Heart left ventricle (tissue), 13 donors: ENCODE results near the gene RHBDF2.

Experiments used
- POLR2A ChIP-seq, 2 donors: fragments of 450-650 bp; IDR thresholded peaks; one replicate each; pipeline ENCODE4 v1.6.1; 2017; ENCODE audit warnings: antibody characterized with exemption in 2 of 2, mild to moderate bottlenecking in 2 of 2, moderate library complexity in 2 of 2
- TF ChIP-seq, protein P1 (sequence below), 12 donors: fragments of 200-600 bp; sonication (generic) in 4 of 12; IDR thresholded peaks; one replicate each; pipeline versions ENCODE4 v1.5.0 to v1.8.0; 2018 to 2022; ENCODE audit warnings: antibody characterized with exemption in 12 of 12, mild to moderate bottlenecking in 5 of 12
- donor health status: ischemic (EF 13 %, LVEDD 7.1; RV severe dilation, severe dysfunction).
- donor health status: DM: no; HTN: yes; CAD: no.
- donor health status: DM: no; HTN: no; CAD: no.
- donor health status: ischemic (EF 25% LVEDD 6.9; RV normal size, moderate dysfunction).
- donor health status: ischemic (EF 25% LVEDD 5.7; RV mildly dilated, moderate dysfunction).
- donor health status: ischemic (EF 35%, LVEDD 5.7; RV mildly dilated, moderate dysfunction).
- donor health status: nonischemic (EF 11% LVEDD 7.7; RV severe dilation, severe dysfunction).
- donor health status: DM: yes; HTN: yes; CAD: no.
- donor health status: PGD.
- donor health status: ischemic (EF 29% LVEDD 5.4; RV normal size, mild dysfunction).
- donor health status: nonischemic (EF 23%, LVEDD 6.1; RV moderate dilation, normal function).

DNA sequence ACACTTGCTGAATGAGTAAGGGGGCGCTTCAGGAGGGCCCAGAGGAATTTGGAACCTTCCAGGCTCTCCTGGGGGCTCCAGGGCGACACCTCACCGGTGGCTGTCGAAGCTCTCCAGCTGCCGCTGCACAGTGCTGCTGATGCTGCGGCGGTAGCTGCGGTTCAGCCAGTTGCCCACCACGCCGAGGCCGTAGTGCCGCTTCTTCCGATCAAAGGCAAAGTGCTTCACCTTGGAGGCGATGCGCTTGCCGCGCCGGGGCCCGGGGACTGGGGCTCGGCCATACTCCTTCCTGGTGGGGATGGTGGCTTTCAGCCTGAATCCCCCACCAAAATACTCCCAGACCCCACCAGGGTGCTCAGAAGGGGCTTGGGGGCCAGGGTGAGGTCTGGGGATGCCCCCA is 24.5 kb downstream of the RHBDF2 start:
- TF ChIP-seq, protein P1, sequence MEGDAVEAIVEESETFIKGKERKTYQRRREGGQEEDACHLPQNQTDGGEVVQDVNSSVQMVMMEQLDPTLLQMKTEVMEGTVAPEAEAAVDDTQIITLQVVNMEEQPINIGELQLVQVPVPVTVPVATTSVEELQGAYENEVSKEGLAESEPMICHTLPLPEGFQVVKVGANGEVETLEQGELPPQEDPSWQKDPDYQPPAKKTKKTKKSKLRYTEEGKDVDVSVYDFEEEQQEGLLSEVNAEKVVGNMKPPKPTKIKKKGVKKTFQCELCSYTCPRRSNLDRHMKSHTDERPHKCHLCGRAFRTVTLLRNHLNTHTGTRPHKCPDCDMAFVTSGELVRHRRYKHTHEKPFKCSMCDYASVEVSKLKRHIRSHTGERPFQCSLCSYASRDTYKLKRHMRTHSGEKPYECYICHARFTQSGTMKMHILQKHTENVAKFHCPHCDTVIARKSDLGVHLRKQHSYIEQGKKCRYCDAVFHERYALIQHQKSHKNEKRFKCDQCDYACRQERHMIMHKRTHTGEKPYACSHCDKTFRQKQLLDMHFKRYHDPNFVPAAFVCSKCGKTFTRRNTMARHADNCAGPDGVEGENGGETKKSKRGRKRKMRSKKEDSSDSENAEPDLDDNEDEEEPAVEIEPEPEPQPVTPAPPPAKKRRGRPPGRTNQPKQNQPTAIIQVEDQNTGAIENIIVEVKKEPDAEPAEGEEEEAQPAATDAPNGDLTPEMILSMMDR (IDR thresholded peaks at IDR 0.05) = no peak
- TF ChIP-seq POLR2A (IDR thresholded peaks at IDR 0.05) = no peak
